Measurements from ENCODE around the gene BCL2L1. TPM values are rescaled to one million over a fixed set of nuclear protein-coding genes. Genes with fewer than 3 reads are reported as not detected.
"Not testable (repeated sequence)": the region's sequence is repeated elsewhere in the genome, so short reads cannot be mapped to it uniquely, and the experiment has no call there.

BCL2L1 gene
- polyA plus RNA-seq, 3 donors: 71.6 to 82.0 (median 81.4) TPM

GRCh38 chr20:31661625-31662371 lies 60.9 kb downstream of the BCL2L1 start:
- peak in 1 of 3 donors; percentile 54 for DNase-seq (ENCODE audit: low read depth in 3 of 3, low spot score in 2 of 3)

GRCh38 chr20:31654534-31654933 lies 68.1 kb downstream of the BCL2L1 start:
- DNase-seq (ENCODE audit: low read depth in 3 of 3, low spot score in 2 of 3): no peak

- no peak for DNase-seq (ENCODE audit: low read depth in 3 of 3, low spot score in 2 of 3)
Observed at GRCh38 chr20:31653561-31653960, 69.1 kb downstream of the BCL2L1 start.

DNA sequence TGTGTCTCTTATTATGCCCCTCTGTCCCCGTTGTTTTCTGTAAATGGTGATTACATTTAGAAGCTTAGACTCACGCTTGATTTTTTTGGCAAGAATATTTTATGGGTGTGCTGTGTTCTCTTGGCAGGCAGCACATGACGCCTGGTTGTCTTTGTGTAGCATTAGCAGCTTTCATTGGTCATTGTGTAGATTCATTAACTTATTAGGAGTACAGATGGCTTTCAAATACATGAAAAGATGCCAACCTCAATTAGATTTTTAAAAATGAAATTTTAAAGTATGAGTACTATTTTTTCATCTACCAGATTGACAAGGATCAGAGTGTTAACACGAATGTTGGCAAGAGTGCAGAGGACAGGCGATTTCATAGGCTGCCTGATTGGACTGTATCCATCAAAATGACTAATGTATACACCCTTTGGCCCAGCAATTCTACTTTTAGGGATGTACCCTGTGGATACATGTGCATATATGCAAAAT lies 69.7 kb downstream of the BCL2L1 start:
- no peak for DNase-seq (ENCODE audit: low read depth in 3 of 3, low spot score in 2 of 3)

DNA sequence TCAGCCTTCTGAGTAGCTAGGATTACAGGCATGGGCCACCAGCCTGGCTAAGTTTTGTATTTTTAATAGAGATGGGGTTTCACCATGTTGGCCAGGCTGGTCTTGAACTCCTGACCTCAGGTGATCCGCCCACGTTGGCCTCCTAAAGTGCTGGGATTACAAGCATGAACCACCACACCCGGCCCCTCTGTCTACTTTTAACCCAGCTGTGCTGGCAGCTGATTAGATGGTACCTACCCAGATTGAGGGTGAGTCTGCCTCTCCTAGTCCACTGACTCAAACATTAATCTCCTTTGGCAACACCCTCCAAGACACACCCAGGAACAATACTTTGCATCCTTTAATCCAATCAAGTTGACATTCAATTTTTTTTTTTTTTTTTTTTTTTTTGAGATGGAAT lies 74.6 kb downstream of the BCL2L1 start:
- DNase-seq (ENCODE audit: low read depth in 3 of 3, low spot score in 2 of 3): not testable (repeated sequence)

DNA sequence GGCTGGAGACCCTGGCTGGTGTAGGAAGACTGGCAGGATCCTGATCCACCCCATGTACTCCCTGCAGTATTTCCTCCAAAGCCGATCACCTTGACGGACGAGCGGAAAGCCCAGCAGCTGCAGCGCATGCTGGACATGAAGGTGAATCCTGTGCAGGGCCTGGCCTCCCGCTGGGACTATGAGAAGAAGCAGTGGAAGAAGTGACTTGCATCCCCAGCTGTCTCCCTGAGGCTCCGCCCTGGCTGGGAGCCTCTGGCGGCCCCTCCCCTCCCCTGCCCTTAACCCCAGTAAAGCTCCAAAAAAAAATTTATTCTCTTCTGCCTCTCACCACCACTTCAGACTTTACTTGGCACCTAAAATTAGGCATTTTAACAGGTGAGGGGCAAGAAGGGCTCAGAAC lies 78.0 kb downstream of the BCL2L1 start:
- DNase-seq (ENCODE audit: low read depth in 3 of 3, low spot score in 2 of 3): no peak

- no peak for DNase-seq (ENCODE audit: low read depth in 3 of 3, low spot score in 2 of 3)
Observed at GRCh38 chr20:31643522-31643921, 79.1 kb downstream of the BCL2L1 start.

DNA sequence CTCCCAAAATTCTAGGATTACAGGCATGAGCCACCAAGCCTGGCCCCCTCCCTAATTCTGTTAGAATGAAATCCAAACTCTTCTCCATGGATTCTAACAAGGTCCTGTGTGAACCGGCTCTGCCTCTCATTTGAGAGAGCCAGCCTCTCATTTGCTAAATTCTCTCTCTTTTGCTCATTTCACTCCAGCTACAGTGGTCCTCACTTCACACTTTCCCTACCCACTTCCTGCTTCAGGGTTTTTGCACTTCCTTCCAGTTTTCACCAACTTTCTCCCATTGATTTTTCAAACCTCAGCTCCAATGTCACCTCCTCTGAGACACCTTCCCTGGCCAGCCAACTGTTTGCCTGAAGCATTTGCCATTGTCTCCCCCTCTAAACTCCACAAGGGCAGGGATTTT lies 79.8 kb downstream of the BCL2L1 start:
- no peak for DNase-seq (ENCODE audit: low read depth in 3 of 3, low spot score in 2 of 3)

GRCh38 chr20:31641391-31641790 lies 81.3 kb downstream of the BCL2L1 start:
- DNase-seq (ENCODE audit: low read depth in 3 of 3, low spot score in 2 of 3): no peak

- DNase-seq (ENCODE audit: low read depth in 3 of 3, low spot score in 2 of 3): no peak
Observed at GRCh38 chr20:31640259-31640658, 82.4 kb downstream of the BCL2L1 start.

GRCh38 chr20:31638816-31639215 lies 83.9 kb downstream of the BCL2L1 start:
- DNase-seq (ENCODE audit: low read depth in 3 of 3, low spot score in 2 of 3): no peak

DNA sequence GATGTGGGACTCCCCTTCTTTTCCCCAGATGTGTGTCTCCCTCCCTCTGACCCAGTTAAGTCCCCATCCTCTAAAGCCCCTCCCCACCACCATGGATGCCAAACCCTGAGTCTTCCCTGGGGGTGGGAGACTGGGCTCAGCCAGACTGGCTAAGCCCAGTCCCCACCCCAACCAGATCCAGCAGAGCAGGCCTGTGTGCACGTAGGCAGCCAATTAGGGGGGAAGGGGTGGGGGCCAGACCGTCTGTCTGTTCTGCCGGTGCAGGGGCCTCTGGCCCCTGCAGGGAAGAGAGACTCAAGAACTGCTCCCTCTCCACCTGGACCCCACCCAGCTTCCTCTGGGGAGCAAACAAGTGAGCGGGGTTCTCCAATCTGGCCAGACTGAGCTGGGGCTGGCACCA lies 84.4 kb downstream of the BCL2L1 start:
- DNase-seq (ENCODE audit: low read depth in 3 of 3, low spot score in 2 of 3): no peak

DNA sequence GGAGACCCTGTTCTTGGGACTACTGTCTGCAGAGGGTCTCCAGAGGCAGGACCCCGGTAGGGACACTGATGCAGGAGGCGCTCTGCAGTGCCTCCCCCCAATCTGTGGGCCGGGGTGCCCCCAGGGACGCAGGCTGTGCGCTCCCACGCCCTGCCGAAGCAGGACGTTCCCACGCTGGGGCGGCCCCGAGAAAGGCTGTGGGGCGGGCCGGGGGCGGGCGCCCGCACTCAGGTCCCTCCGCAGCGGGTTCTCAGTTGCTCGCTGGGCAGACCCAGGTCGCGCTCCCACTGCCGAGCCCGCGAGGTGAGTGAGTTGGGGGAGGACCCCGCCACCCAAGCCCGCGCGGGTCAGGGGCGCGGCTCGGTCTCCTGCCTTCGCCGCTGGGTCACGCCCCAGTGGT lies 85.0 kb downstream of the BCL2L1 start, which contains the start of gene COX4I2:
TSS of gene COX4I2 (plus strand) at position 253 of the 400 bp plus-strand sequence. CDS start 1,106 bp downstream, outside the sequence.
- no peak for DNase-seq (ENCODE audit: low read depth in 3 of 3, low spot score in 2 of 3)

DNA sequence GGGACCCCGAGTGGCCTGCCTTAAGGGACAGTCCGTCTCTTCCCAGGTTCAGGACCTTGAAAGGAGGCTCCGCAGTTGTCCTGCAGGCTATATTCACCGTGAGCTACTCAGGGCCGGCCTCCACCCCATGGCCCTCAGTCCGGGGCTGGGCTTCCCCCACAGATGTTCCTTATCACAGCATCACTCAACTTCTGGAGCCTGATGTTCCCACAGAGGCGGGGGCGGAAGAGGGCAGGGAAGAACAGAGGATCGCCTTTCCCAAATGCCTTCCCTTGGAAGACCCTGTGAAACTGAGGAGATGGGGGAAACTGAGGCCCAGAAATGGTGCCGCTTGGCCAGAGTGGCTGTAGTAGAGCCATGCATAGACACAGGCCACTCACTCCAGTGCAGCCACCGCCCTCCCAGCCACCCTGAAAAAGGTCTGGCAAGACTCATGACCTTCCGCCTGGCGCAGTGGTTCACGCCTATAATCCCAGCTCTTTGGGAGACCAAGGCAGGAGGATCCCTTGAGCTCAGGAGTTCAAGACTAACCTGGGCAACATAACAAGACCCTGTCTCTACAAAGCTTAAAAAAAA lies 89.2 kb downstream of the BCL2L1 start:
- no peak for DNase-seq (ENCODE audit: low read depth in 3 of 3, low spot score in 2 of 3)

GRCh38 chr20:31632548-31633338 lies 89.9 kb downstream of the BCL2L1 start:
- DNase-seq (ENCODE audit: low read depth in 3 of 3, low spot score in 2 of 3): no peak

GRCh38 chr20:31630187-31630790 lies 92.4 kb downstream of the BCL2L1 start:
- DNase-seq (ENCODE audit: low read depth in 3 of 3, low spot score in 2 of 3): no peak

DNA sequence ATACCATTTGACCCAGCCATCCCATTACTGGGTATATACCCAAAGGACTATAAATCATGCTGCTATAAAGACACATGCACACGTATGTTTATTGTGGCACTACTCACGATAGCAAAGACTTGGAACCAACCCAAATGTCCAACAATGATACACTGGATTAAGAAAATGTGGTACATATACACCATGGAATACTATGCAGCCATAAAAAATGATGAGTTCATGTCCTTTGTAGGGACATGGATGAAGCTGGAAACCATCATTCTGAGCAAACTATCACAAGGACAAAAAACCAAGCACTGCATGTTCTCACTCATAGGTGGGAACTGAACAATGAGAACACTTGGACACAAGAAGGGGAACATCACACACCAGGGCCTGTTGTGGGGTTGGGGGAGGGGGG lies 94.6 kb downstream of the BCL2L1 start:
- not testable (repeated sequence) for DNase-seq (ENCODE audit: low read depth in 3 of 3, low spot score in 2 of 3)

- DNase-seq (ENCODE audit: low read depth in 3 of 3, low spot score in 2 of 3): not testable (repeated sequence)
Observed at GRCh38 chr20:31626534-31626933, 96.1 kb downstream of the BCL2L1 start.

DNA sequence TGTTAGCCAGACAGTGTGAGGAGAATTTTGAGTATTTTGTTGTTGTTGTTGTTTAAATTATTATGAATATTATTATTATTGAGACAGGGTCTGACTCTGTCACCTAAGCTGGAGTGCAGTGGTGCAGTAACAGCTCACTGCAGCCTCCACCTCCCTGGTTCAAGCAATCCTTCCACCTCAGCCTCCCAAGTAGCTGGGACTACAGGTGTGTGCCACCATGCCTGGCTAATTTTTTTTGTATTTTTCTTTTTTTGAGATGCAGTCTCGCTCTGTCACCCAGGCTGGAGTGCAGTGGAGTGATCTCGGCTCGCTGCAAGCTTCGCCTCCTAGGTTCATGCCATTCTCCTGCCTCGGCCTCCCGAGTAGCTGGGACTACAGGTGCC lies 99.6 kb downstream of the BCL2L1 start:
- not testable (repeated sequence) for DNase-seq (ENCODE audit: low read depth in 3 of 3, low spot score in 2 of 3)

- DNase-seq (ENCODE audit: low read depth in 3 of 3, low spot score in 2 of 3): no peak
Observed at GRCh38 chr20:31620246-31620645, 102.4 kb downstream of the BCL2L1 start.
